Measurements from ENCODE around the gene FHIT.

- TF ChIP-seq, protein P1, sequence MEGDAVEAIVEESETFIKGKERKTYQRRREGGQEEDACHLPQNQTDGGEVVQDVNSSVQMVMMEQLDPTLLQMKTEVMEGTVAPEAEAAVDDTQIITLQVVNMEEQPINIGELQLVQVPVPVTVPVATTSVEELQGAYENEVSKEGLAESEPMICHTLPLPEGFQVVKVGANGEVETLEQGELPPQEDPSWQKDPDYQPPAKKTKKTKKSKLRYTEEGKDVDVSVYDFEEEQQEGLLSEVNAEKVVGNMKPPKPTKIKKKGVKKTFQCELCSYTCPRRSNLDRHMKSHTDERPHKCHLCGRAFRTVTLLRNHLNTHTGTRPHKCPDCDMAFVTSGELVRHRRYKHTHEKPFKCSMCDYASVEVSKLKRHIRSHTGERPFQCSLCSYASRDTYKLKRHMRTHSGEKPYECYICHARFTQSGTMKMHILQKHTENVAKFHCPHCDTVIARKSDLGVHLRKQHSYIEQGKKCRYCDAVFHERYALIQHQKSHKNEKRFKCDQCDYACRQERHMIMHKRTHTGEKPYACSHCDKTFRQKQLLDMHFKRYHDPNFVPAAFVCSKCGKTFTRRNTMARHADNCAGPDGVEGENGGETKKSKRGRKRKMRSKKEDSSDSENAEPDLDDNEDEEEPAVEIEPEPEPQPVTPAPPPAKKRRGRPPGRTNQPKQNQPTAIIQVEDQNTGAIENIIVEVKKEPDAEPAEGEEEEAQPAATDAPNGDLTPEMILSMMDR (IDR thresholded peaks at IDR 0.05; ENCODE audit: low read depth, low read length), result no peak
- no peak for TF ChIP-seq EZH2phosphoT487 (IDR thresholded peaks at IDR 0.05; ENCODE audit: low read depth)
Measured at GRCh38 chr3:61090389-61091169, 160.7 kb downstream of the FHIT start.
